K562 (cell line): Measurements from ENCODE around the gene PLXNA3. TPM values are rescaled to one million over a fixed set of nuclear protein-coding genes. Genes with fewer than 3 reads are reported as not detected.
A peak's percentile ranks its signal among the peaks of the same experiment; 100 is the strongest.

ENCODE experiments used
- BRD4 ChIP-seq: fragments of 200-600 bp; sonication (generic); IDR thresholded peaks from 2 replicates; pipeline ENCODE4 v1.6.1; 2017; ENCODE audit warnings: inconsistent platforms
- CBFB ChIP-seq: sonication (generic); formaldehyde crosslinking; IDR thresholded peaks from 2 replicates; pipeline ENCODE4 v1.4.0; 2020; ENCODE audit warnings: mild to moderate bottlenecking, missing genetic modification reagents
- CHD1 ChIP-seq: fragments of 200-600 bp; sonication (generic); IDR thresholded peaks from one replicate; pipeline ENCODE4 v1.6.1; 2012; ENCODE audit warnings: mild to moderate bottlenecking, moderate library complexity, low read length, inconsistent platforms
- CREB1 ChIP-seq, 2 experiments: sonication (generic) in 1 of 2; formaldehyde crosslinking in 1 of 2; IDR thresholded peaks; 2 replicates each; pipeline versions ENCODE4 v1.6.1 to v1.8.0; 2012 to 2022; ENCODE audit warnings: inconsistent platforms in 1 of 2, mild to moderate bottlenecking in 1 of 2, missing genetic modification reagents in 1 of 2, moderate library complexity in 1 of 2
- EP300 ChIP-seq: IDR thresholded peaks from 2 replicates; pipeline ENCODE4 v1.6.1; 2012; ENCODE audit warnings: low read length, improper control_type of control experiment
- ESRRA ChIP-seq: fragments of 450-650 bp; IDR thresholded peaks from 2 replicates; pipeline ENCODE4 v1.6.1; 2014; ENCODE audit warnings: low read depth, mild to moderate bottlenecking, moderate library complexity, borderline replicate concordance
- FOXP1 ChIP-seq: sonication (generic); formaldehyde crosslinking; IDR thresholded peaks from 2 replicates; pipeline ENCODE4 v1.8.0; 2022; ENCODE audit warnings: mild to moderate bottlenecking, missing genetic modification reagents
- GTF2A2 ChIP-seq: IDR thresholded peaks from 2 replicates; pipeline ENCODE4 v1.6.1; 2016; ENCODE audit warnings: mild to moderate bottlenecking, missing genetic modification characterization, missing compliant biosample characterization
- HSF4 ChIP-seq: fragments of 250-450 bp; sonication (Bioruptor Pico); IDR thresholded peaks from 2 replicates; pipeline ENCODE4 v2.1.2; 2022; ENCODE audit warnings: mild to moderate bottlenecking, moderate library complexity, borderline replicate concordance
- LCOR ChIP-seq: sonication (generic); formaldehyde crosslinking; IDR thresholded peaks from 2 replicates; pipeline ENCODE4 v1.8.0; 2022; ENCODE audit warnings: mild to moderate bottlenecking, missing genetic modification reagents
- MAFF ChIP-seq: IDR thresholded peaks from 2 replicates; pipeline ENCODE4 v1.6.1; 2012; ENCODE audit warnings: low read length, improper control_type of control experiment
- MCM3 ChIP-seq: fragments of 450-650 bp; IDR thresholded peaks from 2 replicates; pipeline ENCODE4 v1.6.1; 2016
- MEF2D ChIP-seq: conservative IDR thresholded peaks from 2 replicates; pipeline ENCODE4 v1.6.1; 2016; ENCODE audit warnings: low read depth, missing genetic modification characterization, missing compliant biosample characterization
- RCOR1 ChIP-seq, 2 experiments: IDR thresholded peaks; 2 replicates each; pipeline ENCODE4 v1.6.1; 2012; ENCODE audit warnings: low read depth in 2 of 2, low read length in 2 of 2, borderline replicate concordance in 1 of 2, improper control_type of control experiment in 1 of 2
- RFX1 ChIP-seq: fragments of 450-650 bp; IDR thresholded peaks from 2 replicates; pipeline ENCODE4 v1.6.1; 2016; ENCODE audit warnings: mild to moderate bottlenecking, moderate library complexity
- SMAD1 ChIP-seq: fragments of 150-350 bp; IDR thresholded peaks from 2 replicates; pipeline ENCODE4 v1.6.1; 2014; ENCODE audit warnings: low read length, low read depth; ENCODE audit not compliant: partially characterized antibody
- SMAD3 ChIP-seq: fragments of 450-650 bp; formaldehyde crosslinking; conservative IDR thresholded peaks from 2 replicates; pipeline ENCODE4 v1.4.0; 2020; ENCODE audit warnings: mild to moderate bottlenecking
- TEAD1 ChIP-seq, 2 experiments: fragments of 450-650 bp in 1 of 2; sonication (generic) in 1 of 2; formaldehyde crosslinking; IDR thresholded peaks; 2 replicates each; pipeline versions ENCODE4 v1.4.0 to v1.8.0; 2020 to 2022; ENCODE audit warnings: mild to moderate bottlenecking in 2 of 2, missing genetic modification reagents in 1 of 2
- TRIM25 ChIP-seq: fragments of 450-650 bp; IDR thresholded peaks from 2 replicates; pipeline ENCODE4 v1.7.0; 2016; ENCODE audit warnings: borderline replicate concordance
- U2AF1 ChIP-seq: fragments of 200-400 bp; formaldehyde crosslinking; optimal IDR thresholded peaks from 2 replicates; pipeline ENCODE3; 2017; ENCODE audit warnings: mild to moderate bottlenecking, low read depth, low read length, moderate library complexity
- ZNF282 ChIP-seq: sonication (generic); formaldehyde crosslinking; IDR thresholded peaks from 2 replicates; pipeline ENCODE4 v1.8.1; 2023; ENCODE audit warnings: missing genetic modification reagents
- ZNF395 ChIP-seq: fragments of 200-800 bp; sonication (Bioruptor generic); IDR thresholded peaks from 2 replicates; pipeline ENCODE4 v1.6.1; 2017; ENCODE audit warnings: missing genetic modification characterization, missing compliant biosample characterization
- polyA plus RNA-seq, 8 experiments: library from polyadenylated mRNA; depleted of rRNA in 4 of 8; stranded (reverse) in 5 of 8; unstranded in 3 of 8; fragments of >200 nt; fragmentation: Nextera tagmentation in 2 of 8; fragmentation: Illumina TruSeq in 1 of 8; extraction: Ambion mirVana in 2 of 8; extraction: Trizol in 1 of 8; gene quantifications; 2 replicates each; pipeline versions ENCODE4 v1.2.1 to v1.2.3, GENCODE V29; 2011 to 2014; ENCODE audit warnings: inconsistent platforms in 1 of 8, missing spikeins in 1 of 8
- total RNA-seq, 7 experiments: library from RNA; depleted of rRNA in 6 of 7; stranded (reverse); fragments of >200 nt in 6 of 7; fragmentation: Illumina TruSeq in 2 of 7; extraction: Trizol in 2 of 7; gene quantifications; 2 replicates each; pipeline versions ENCODE4 v1.2.1 to v1.2.3, GENCODE V29; 2011 to 2021; ENCODE audit warnings: low replicate concordance in 1 of 7
- TF ChIP-seq, protein P1 (sequence below): fragments of 250-450 bp; sonication (Bioruptor Pico); IDR thresholded peaks from 2 replicates; pipeline ENCODE4 v1.8.0; 2021; ENCODE audit warnings: moderate library complexity, mild to moderate bottlenecking, inconsistent platforms

Gene PLXNA3
- total and polyA plus RNA-seq, 9 of the 15 experiments (the other 6 are each of a cell fraction or from before 2014, with no cell fraction given): 0.32 to 47.8 (median 7.5) TPM

GRCh38 chrX:154478728-154479622, 20.9 kb downstream of the PLXNA3 start, which contains the start of gene LAGE3 (continued):
- TF ChIP-seq, protein P1, sequence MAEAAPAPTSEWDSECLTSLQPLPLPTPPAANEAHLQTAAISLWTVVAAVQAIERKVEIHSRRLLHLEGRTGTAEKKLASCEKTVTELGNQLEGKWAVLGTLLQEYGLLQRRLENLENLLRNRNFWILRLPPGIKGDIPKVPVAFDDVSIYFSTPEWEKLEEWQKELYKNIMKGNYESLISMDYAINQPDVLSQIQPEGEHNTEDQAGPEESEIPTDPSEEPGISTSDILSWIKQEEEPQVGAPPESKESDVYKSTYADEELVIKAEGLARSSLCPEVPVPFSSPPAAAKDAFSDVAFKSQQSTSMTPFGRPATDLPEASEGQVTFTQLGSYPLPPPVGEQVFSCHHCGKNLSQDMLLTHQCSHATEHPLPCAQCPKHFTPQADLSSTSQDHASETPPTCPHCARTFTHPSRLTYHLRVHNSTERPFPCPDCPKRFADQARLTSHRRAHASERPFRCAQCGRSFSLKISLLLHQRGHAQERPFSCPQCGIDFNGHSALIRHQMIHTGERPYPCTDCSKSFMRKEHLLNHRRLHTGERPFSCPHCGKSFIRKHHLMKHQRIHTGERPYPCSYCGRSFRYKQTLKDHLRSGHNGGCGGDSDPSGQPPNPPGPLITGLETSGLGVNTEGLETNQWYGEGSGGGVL: no peak
- TF ChIP-seq TEAD1 (CRISPR knock-in tag; IDR thresholded peaks at IDR 0.05): peak in 1 of 2 experiments; percentile 88; a peak in 2 of 4 replicates
- TF ChIP-seq FOXP1 (CRISPR knock-in tag): peak; percentile 89
- TF ChIP-seq HSF4 (CRISPR knock-in tag): 0 out of 2 replicates have a peak, but pooled peaks have one; percentile 22
- 0 out of 4 replicates have a peak, but pooled peaks of 1 of the 2 experiments have one; percentile 41 for TF ChIP-seq RCOR1 (IDR thresholded peaks at IDR 0.05; ENCODE audit: borderline replicate concordance in 1 of 2, low read depth in 2 of 2, low read length in 2 of 2)
- no peak for TF ChIP-seq MEF2D
- peak; percentile 87; the same call in 1 of the 2 replicates for TF ChIP-seq CBFB (CRISPR knock-in tag)
- no peak for TF ChIP-seq MAFF
- peak; percentile 51; the same call in 1 of the 2 replicates for TF ChIP-seq CREB1 (IDR thresholded peaks at IDR 0.05)
- TF ChIP-seq CREB1 (CRISPR knock-in tag; IDR thresholded peaks at IDR 0.05): peak; percentile 57
- no peak for TF ChIP-seq BRD4
- TF ChIP-seq SMAD1: no peak
- 0 out of 2 replicates have a peak, but pooled peaks have one; percentile 46 for TF ChIP-seq ESRRA
- no peak for TF ChIP-seq TRIM25
- TF ChIP-seq EP300: peak; percentile 7; the same call in 1 of the 2 replicates
- TF ChIP-seq RFX1: no peak
- peak; percentile 75; the same call in 1 of the 2 replicates for TF ChIP-seq SMAD3 (CRISPR knock-in tag)
- no peak for TF ChIP-seq ZNF395 (CRISPR knock-in tag)
- TF ChIP-seq U2AF1: no peak
- no peak for TF ChIP-seq GTF2A2
- 0 out of 2 replicates have a peak, but pooled peaks have one; percentile 58 for TF ChIP-seq ZNF282 (CRISPR knock-in tag)
- no peak for TF ChIP-seq MCM3
- TF ChIP-seq CHD1: no peak
- TF ChIP-seq LCOR (CRISPR knock-in tag): peak; percentile 84
